GM23338 (cell line): ENCODE data around the gene OR52K1. TPM values are rescaled to one million over a fixed set of nuclear protein-coding genes. Genes with fewer than 3 reads are reported as not detected.

ENCODE experiments used
- ATAC-seq: fragments of 200-7000 bp; cut with Tn5 transposase; 3 replicates; pipeline ENCODE4 v1.9.1; 2020
- DNase-seq: peaks from one replicate; pipeline ENCODE4 v3.0.0-alpha.2; 2015; ENCODE audit warnings: low spot score
- H2AFZ ChIP-seq: fragments of 200-600 bp; sonication (generic); 2 replicates; pipeline ENCODE4 v1.8.0; 2016; ENCODE audit warnings: antibody characterized with exemption, mild to moderate bottlenecking, moderate library complexity
- H3F3A ChIP-seq: fragments of 200-600 bp; sonication (generic); replicated peaks from 2 replicates; pipeline ENCODE4 v1.8.0; 2017; ENCODE audit warnings: antibody characterized with exemption, mixed run types, low read depth
- H3K27ac ChIP-seq: fragments of 200-600 bp; sonication (generic); 2 replicates; pipeline ENCODE4 v1.6.1; 2016; ENCODE audit warnings: low read depth
- H3K27me3 ChIP-seq: fragments of 200-600 bp; sonication (generic); 2 replicates; pipeline ENCODE4 v1.8.0; 2016; ENCODE audit warnings: mild to moderate bottlenecking, mixed run types, moderate library complexity; ENCODE audit not compliant: insufficient read depth
- H3K36me3 ChIP-seq: fragments of 200-600 bp; sonication (generic); 2 replicates; pipeline ENCODE4 v1.8.0; 2016; ENCODE audit warnings: mild to moderate bottlenecking; ENCODE audit not compliant: insufficient read depth
- H3K4me1 ChIP-seq: fragments of 200-600 bp; sonication (generic); 2 replicates; pipeline ENCODE4 v1.8.0; 2016; ENCODE audit warnings: mild to moderate bottlenecking, moderate library complexity; ENCODE audit not compliant: insufficient read depth
- H3K4me2 ChIP-seq: fragments of 200-600 bp; sonication (generic); 2 replicates; pipeline ENCODE4 v1.7.1; 2017; ENCODE audit warnings: mixed run types
- H3K4me3 ChIP-seq: fragments of 200-600 bp; sonication (generic); 2 replicates; pipeline ENCODE4 v1.6.1; 2016; ENCODE audit warnings: mixed run types
- H3K79me2 ChIP-seq: fragments of 200-600 bp; sonication (generic); replicated peaks from 2 replicates; pipeline ENCODE4 v1.8.0; 2017; ENCODE audit warnings: mild to moderate bottlenecking; ENCODE audit not compliant: insufficient read depth
- H3K9me2 ChIP-seq: fragments of 200-600 bp; sonication (generic); 2 replicates; pipeline ENCODE4 v1.8.0; 2017; ENCODE audit not compliant: insufficient read depth
- H4K20me1 ChIP-seq: fragments of 200-600 bp; sonication (generic); replicated peaks from 2 replicates; pipeline ENCODE4 v1.8.0; 2017; ENCODE audit warnings: mild to moderate bottlenecking; ENCODE audit not compliant: insufficient read depth
- H3K27ac Mint-ChIP-seq: 2 replicates; pipeline ENCODE4 v1.8.0; 2020; ENCODE audit warnings: inconsistent platforms, mild to moderate bottlenecking, moderate library complexity, mixed read lengths
- H3K27me3 Mint-ChIP-seq: 3 replicates; pipeline ENCODE4 v1.8.0; 2022; ENCODE audit warnings: low read depth, mild to moderate bottlenecking, moderate library complexity, mixed read lengths, inconsistent platforms; ENCODE audit not compliant: insufficient read depth, poor library complexity
- H3K36me3 Mint-ChIP-seq: 3 replicates; pipeline ENCODE4 v1.8.0; 2021; ENCODE audit warnings: low read depth, mild to moderate bottlenecking, inconsistent platforms, moderate library complexity, mixed read lengths
- H3K4me1 Mint-ChIP-seq: 3 replicates; pipeline ENCODE4 v1.8.0; 2020; ENCODE audit warnings: mild to moderate bottlenecking, inconsistent platforms, mixed read lengths
- H3K4me3 Mint-ChIP-seq: 3 replicates; pipeline ENCODE4 v1.8.0; 2021; ENCODE audit warnings: moderate library complexity, mild to moderate bottlenecking, inconsistent platforms, mixed read lengths
- H3K9me3 Mint-ChIP-seq: 3 replicates; pipeline ENCODE4 v1.8.0; 2020; ENCODE audit warnings: moderate library complexity, mild to moderate bottlenecking, inconsistent platforms, mixed read lengths
- CREB1 ChIP-seq: fragments of 250-450 bp; sonication (Bioruptor Pico); IDR thresholded peaks from 2 replicates; pipeline ENCODE4 v1.5.0; 2020; ENCODE audit warnings: low read depth, mild to moderate bottlenecking, moderate library complexity
- CTCF ChIP-seq, 2 experiments: fragments of 200-600 bp in 1 of 2; sonication (generic) in 1 of 2; conservative IDR thresholded peaks; 2 replicates each; pipeline versions ENCODE4 v1.5.1 to v1.6.1; 2016 to 2017; ENCODE audit warnings: antibody characterized with exemption in 2 of 2, low read depth in 2 of 2, mild to moderate bottlenecking in 2 of 2, moderate library complexity in 1 of 2
- EZH2 ChIP-seq: fragments of 200-600 bp; sonication (generic); IDR thresholded peaks from one replicate; pipeline ENCODE4 v1.8.0; 2017; ENCODE audit warnings: antibody characterized with exemption, mild to moderate bottlenecking, low read depth; ENCODE audit not compliant: unreplicated experiment
- EZH2phosphoT487 ChIP-seq: fragments of 200-600 bp; sonication (generic); IDR thresholded peaks from one replicate; pipeline ENCODE4 v1.8.1; 2018; ENCODE audit warnings: antibody characterized with exemption; ENCODE audit not compliant: unreplicated experiment
- JUNB ChIP-seq: IDR thresholded peaks from one replicate; pipeline ENCODE4 v1.6.1; 2016; ENCODE audit warnings: antibody characterized with exemption; ENCODE audit not compliant: unreplicated experiment
- NANOG ChIP-seq: IDR thresholded peaks from 2 replicates; pipeline ENCODE4 v1.6.1; 2016; ENCODE audit warnings: antibody characterized with exemption, borderline replicate concordance
- POLR2AphosphoS5 ChIP-seq: IDR thresholded peaks from 2 replicates; pipeline ENCODE4 v1.6.1; 2016; ENCODE audit warnings: antibody characterized with exemption, low read depth
- REST ChIP-seq: IDR thresholded peaks from one replicate; pipeline ENCODE4 v1.6.1; 2018; ENCODE audit warnings: antibody characterized with exemption; ENCODE audit not compliant: unreplicated experiment
- STAT1 ChIP-seq: IDR thresholded peaks from one replicate; pipeline ENCODE4 v1.6.1; 2016; ENCODE audit warnings: antibody characterized with exemption; ENCODE audit not compliant: unreplicated experiment
- ZNF114 ChIP-seq: fragments of 250-450 bp; sonication (Bioruptor Pico); IDR thresholded peaks from 2 replicates; pipeline ENCODE4 v1.5.0; 2020; ENCODE audit warnings: mild to moderate bottlenecking, moderate library complexity
- ZNF331 ChIP-seq: fragments of 250-450 bp; sonication (Bioruptor Pico); IDR thresholded peaks from 2 replicates; pipeline ENCODE4 v1.5.0; 2020; ENCODE audit warnings: low read depth, mild to moderate bottlenecking, moderate library complexity
- ZNF462 ChIP-seq: fragments of 250-450 bp; sonication (Bioruptor Pico); IDR thresholded peaks from 2 replicates; pipeline ENCODE4 v1.5.0; 2020; ENCODE audit warnings: mild to moderate bottlenecking, moderate library complexity
- polyA plus RNA-seq: library from polyadenylated mRNA; unstranded; fragments of >200 nt; fragmentation: Nextera tagmentation; extraction: Ambion mirVana; gene quantifications from 2 replicates; pipeline ENCODE4 v1.2.1, GENCODE V29; 2016
- total RNA-seq: library from RNA; depleted of rRNA; stranded (reverse); fragments of >200 nt; shearing (Covaris generic); gene quantifications from 2 replicates; pipeline ENCODE4 v1.2.3, GENCODE V29; 2014
- TF ChIP-seq, protein P1 (sequence below): IDR thresholded peaks from 2 replicates; pipeline ENCODE4 v1.6.1; 2016; ENCODE audit warnings: antibody characterized with exemption

OR52K1 gene
- total and polyA plus RNA-seq, 2 experiments from 2014 or later, result not detected

- Mint-ChIP-seq H3K4me1 (peaks cover 21% of the 10 kb centered on the region), H3K36me3 (peaks cover 17% of the 10 kb centered on the region), H3K4me3 (no peak overlapping the region), H3K27me3 (peaks cover 5% of the 10 kb centered on the region), H3K27ac (no peak overlapping the region), H3K9me3 (peaks cover 25% of the 10 kb centered on the region)
- no peaks in the 10 kb centered on the region for H4K20me1 ChIP-seq
- TF ChIP-seq JUNB (no peak), NANOG (no peak), ZNF114 (CRISPR knock-in tag) (no peak), REST (no peak), EZH2phosphoT487 (no peak), CREB1 (no peak), ZNF331 (no peak), ZNF462 (no peak), POLR2AphosphoS5 (no peak), EZH2 (no peak), CTCF (conservative IDR thresholded peaks at IDR 0.05; ENCODE audit: low read depth in 2 of 2) (no peak), STAT1 (no peak)
- TF ChIP-seq, protein P1, sequence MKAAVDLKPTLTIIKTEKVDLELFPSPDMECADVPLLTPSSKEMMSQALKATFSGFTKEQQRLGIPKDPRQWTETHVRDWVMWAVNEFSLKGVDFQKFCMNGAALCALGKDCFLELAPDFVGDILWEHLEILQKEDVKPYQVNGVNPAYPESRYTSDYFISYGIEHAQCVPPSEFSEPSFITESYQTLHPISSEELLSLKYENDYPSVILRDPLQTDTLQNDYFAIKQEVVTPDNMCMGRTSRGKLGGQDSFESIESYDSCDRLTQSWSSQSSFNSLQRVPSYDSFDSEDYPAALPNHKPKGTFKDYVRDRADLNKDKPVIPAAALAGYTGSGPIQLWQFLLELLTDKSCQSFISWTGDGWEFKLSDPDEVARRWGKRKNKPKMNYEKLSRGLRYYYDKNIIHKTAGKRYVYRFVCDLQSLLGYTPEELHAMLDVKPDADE, result no peak
- H3K4me3 ChIP-seq, result no peak overlapping the region
- H3K4me1 ChIP-seq, result peaks cover 18% of the 10 kb centered on the region
- H3F3A ChIP-seq, result no peaks in the 10 kb centered on the region
- 0 out of 2 replicates have a peak, but pooled peaks cover 5% of the 10 kb centered on the region for H3K36me3 ChIP-seq
- no peak for DNase-seq
- H3K27ac ChIP-seq, result no peak overlapping the region
- H3K79me2 ChIP-seq, result no peaks in the 10 kb centered on the region
- H3K4me2 ChIP-seq, result no peak overlapping the region
- no peak overlapping the region for H2AFZ ChIP-seq
- no peaks in the 10 kb centered on the region for H3K27me3 ChIP-seq
- ATAC-seq, result no peak
- peaks cover 12% of the 10 kb centered on the region for H3K9me2 ChIP-seq
Observed at GRCh38 chr11:4467811-4468606, 14.4 kb upstream of the OR52K1 start.
